DOHH2 (cell line): Measurements from ENCODE around the gene PGPEP1.
A peak's percentile ranks its signal among the peaks of the same experiment; 100 is the strongest.

Source experiments
- H3F3A ChIP-seq: fragments of 200-600 bp; sonication (generic), shearing (Covaris generic); 2 replicates; pipeline ENCODE4 v1.6.0; 2016; ENCODE audit warnings: antibody characterized with exemption, mild to moderate bottlenecking; ENCODE audit not compliant: control insufficient read depth, insufficient read depth
- H3K27ac ChIP-seq: fragments of 200-600 bp; sonication (generic); 2 replicates; pipeline ENCODE4 v1.5.1; 2014; ENCODE audit warnings: low read depth, mild to moderate bottlenecking, low read length, moderate library complexity
- H3K27me3 ChIP-seq: fragments of 200-600 bp; sonication (generic); 2 replicates; pipeline ENCODE4 v1.6.1; 2014; ENCODE audit warnings: mild to moderate bottlenecking, low read length, mixed read lengths; ENCODE audit not compliant: control insufficient read depth
- H3K36me3 ChIP-seq: fragments of 200-600 bp; sonication (generic); 2 replicates; pipeline ENCODE4 v1.6.1; 2014; ENCODE audit warnings: mild to moderate bottlenecking, low read length, moderate library complexity, mixed read lengths; ENCODE audit not compliant: control insufficient read depth
- H3K4me1 ChIP-seq: fragments of 200-600 bp; sonication (generic); 2 replicates; pipeline ENCODE4 v1.6.1; 2014; ENCODE audit warnings: mild to moderate bottlenecking, low read length, mixed read lengths; ENCODE audit not compliant: control insufficient read depth
- H3K4me2 ChIP-seq: fragments of 200-600 bp; sonication (generic); 2 replicates; pipeline ENCODE4 v1.6.0; 2014; ENCODE audit warnings: mild to moderate bottlenecking, low read length, moderate library complexity
- H3K4me3 ChIP-seq: fragments of 200-600 bp; sonication (generic); 2 replicates; pipeline ENCODE4 v1.5.1; 2014; ENCODE audit warnings: mild to moderate bottlenecking, low read length, mixed read lengths
- H3K79me2 ChIP-seq: fragments of 200-600 bp; sonication (generic); 2 replicates; pipeline ENCODE4 v1.6.1; 2014; ENCODE audit warnings: mild to moderate bottlenecking, low read length, mixed read lengths; ENCODE audit not compliant: control insufficient read depth
- H3K9me2 ChIP-seq: fragments of 200-600 bp; sonication (generic); replicated peaks from 2 replicates; pipeline ENCODE4 v1.6.1; 2014; ENCODE audit warnings: mild to moderate bottlenecking, low read length, mixed read lengths; ENCODE audit not compliant: control insufficient read depth
- H3K9me3 ChIP-seq: fragments of 200-600 bp; sonication (generic); 2 replicates; pipeline ENCODE4 v1.6.1; 2014; ENCODE audit warnings: antibody characterized with exemption, low read length, mixed read lengths; ENCODE audit not compliant: control insufficient read depth, insufficient read depth
- H4K20me1 ChIP-seq: fragments of 200-600 bp; sonication (generic); 2 replicates; pipeline ENCODE4 v1.6.0; 2014; ENCODE audit warnings: low read depth, mild to moderate bottlenecking, antibody characterized with exemption, low read length, moderate library complexity; ENCODE audit not compliant: control insufficient read depth, insufficient read depth
- CTCF ChIP-seq: fragments of 200-600 bp; sonication (generic); IDR thresholded peaks from one replicate; pipeline ENCODE4 v1.5.1; 2014; ENCODE audit warnings: antibody characterized with exemption, mild to moderate bottlenecking, low read depth, low read length; ENCODE audit not compliant: poor library complexity, severe bottlenecking
- EZH2phosphoT487 ChIP-seq: fragments of 200-600 bp; sonication (generic); IDR thresholded peaks from 2 replicates; pipeline ENCODE4 v1.6.1; 2017; ENCODE audit warnings: borderline replicate concordance, mild to moderate bottlenecking, antibody characterized with exemption, low read length, moderate library complexity, mixed read lengths

The PGPEP1 gene

GRCh38 chr19:18319591-18320135 is 20.7 kb upstream of the PGPEP1 start:
- Histone ChIP-seq H3K4me1 (peaks cover 44% of the 10 kb centered on the region), H3K27ac (no peak overlapping the region), H4K20me1 (peaks cover 12% of the 10 kb centered on the region; the same call in 1 of the 2 replicates), H3K9me3 (no peaks in the 10 kb centered on the region), H3F3A (peaks cover 12% of the 10 kb centered on the region), H3K36me3 (peaks cover 61% of the 10 kb centered on the region), H3K79me2 (peaks cover 70% of the 10 kb centered on the region), H3K27me3 (no peaks in the 10 kb centered on the region), H3K4me2 (no peak overlapping the region), H3K4me3 (no peak overlapping the region), H3K9me2 (no peaks in the 10 kb centered on the region)
- no peak for TF ChIP-seq CTCF
- TF ChIP-seq EZH2phosphoT487: no peak

GRCh38 chr19:18320865-18321733 is 19.3 kb upstream of the PGPEP1 start:
- Histone ChIP-seq H3K27me3 (no peaks in the 10 kb centered on the region), H3K9me2 (no peaks in the 10 kb centered on the region), H4K20me1 (peaks cover 12% of the 10 kb centered on the region; the same call in 1 of the 2 replicates), H3K4me2 (peak overlapping the region; percentile 98), H3K4me3 (peak overlapping the region; percentile 87), H3K79me2 (peaks cover 68% of the 10 kb centered on the region), H3K9me3 (no peaks in the 10 kb centered on the region), H3K4me1 (peaks cover 50% of the 10 kb centered on the region), H3K27ac (peak overlapping the region; percentile 72), H3K36me3 (peaks cover 50% of the 10 kb centered on the region), H3F3A (peaks cover 16% of the 10 kb centered on the region)
- TF ChIP-seq EZH2phosphoT487 (no peak), CTCF (no peak)

- Histone ChIP-seq H3K36me3 (peaks cover 44% of the 10 kb centered on the region), H3K4me1 (peaks cover 50% of the 10 kb centered on the region), H4K20me1 (peaks cover 12% of the 10 kb centered on the region; the same call in 1 of the 2 replicates), H3F3A (peaks cover 16% of the 10 kb centered on the region), H3K9me2 (no peaks in the 10 kb centered on the region), H3K4me2 (peak overlapping the region; percentile 98), H3K27ac (peak overlapping the region; percentile 72), H3K27me3 (no peaks in the 10 kb centered on the region), H3K4me3 (peak overlapping the region; percentile 87), H3K79me2 (peaks cover 62% of the 10 kb centered on the region), H3K9me3 (no peaks in the 10 kb centered on the region)
- TF ChIP-seq CTCF: no peak
- TF ChIP-seq EZH2phosphoT487: no peak
Measured at GRCh38 chr19:18321734-18322102, 18.7 kb upstream of the PGPEP1 start.
